SK-N-SH treated with all-trans-retinoic acid at 6 μM for 48 hours (cell line): ENCODE measurements around the gene CD180.

Source experiments
- ARNTL ChIP-seq: fragments of 450-650 bp; formaldehyde crosslinking; IDR thresholded peaks from 2 replicates; pipeline ENCODE4 v1.5.0; 2020; ENCODE audit warnings: low read depth, mild to moderate bottlenecking, moderate library complexity, borderline replicate concordance
- BACH2 ChIP-seq: fragments of 250-450 bp; sonication (Bioruptor Pico); IDR thresholded peaks from 2 replicates; pipeline ENCODE4 v1.9.0; 2021; ENCODE audit warnings: mild to moderate bottlenecking, borderline replicate concordance
- CREB5 ChIP-seq: fragments of 250-450 bp; sonication (Bioruptor Pico); IDR thresholded peaks from 2 replicates; pipeline ENCODE4 v1.5.1; 2020; ENCODE audit warnings: low read depth, mild to moderate bottlenecking, moderate library complexity
- PPARA ChIP-seq: fragments of 250-450 bp; sonication (Bioruptor Pico); IDR thresholded peaks from 2 replicates; pipeline ENCODE4 v1.5.0; 2020; ENCODE audit warnings: mild to moderate bottlenecking, borderline replicate concordance
- ZFP3 ChIP-seq: fragments of 250-450 bp; sonication (Bioruptor Pico); IDR thresholded peaks from 2 replicates; pipeline ENCODE4 v1.5.0; 2020; ENCODE audit warnings: mild to moderate bottlenecking, moderate library complexity
- TF ChIP-seq, protein P1 (sequence below): fragments of 250-450 bp; sonication (Bioruptor Pico); IDR thresholded peaks from 2 replicates; pipeline ENCODE4 v1.8.0; 2020; ENCODE audit warnings: mild to moderate bottlenecking, moderate library complexity, borderline replicate concordance

GRCh38 chr5:67183859-67184258 is 12.7 kb downstream of the CD180 start:
- TF ChIP-seq, protein P1, sequence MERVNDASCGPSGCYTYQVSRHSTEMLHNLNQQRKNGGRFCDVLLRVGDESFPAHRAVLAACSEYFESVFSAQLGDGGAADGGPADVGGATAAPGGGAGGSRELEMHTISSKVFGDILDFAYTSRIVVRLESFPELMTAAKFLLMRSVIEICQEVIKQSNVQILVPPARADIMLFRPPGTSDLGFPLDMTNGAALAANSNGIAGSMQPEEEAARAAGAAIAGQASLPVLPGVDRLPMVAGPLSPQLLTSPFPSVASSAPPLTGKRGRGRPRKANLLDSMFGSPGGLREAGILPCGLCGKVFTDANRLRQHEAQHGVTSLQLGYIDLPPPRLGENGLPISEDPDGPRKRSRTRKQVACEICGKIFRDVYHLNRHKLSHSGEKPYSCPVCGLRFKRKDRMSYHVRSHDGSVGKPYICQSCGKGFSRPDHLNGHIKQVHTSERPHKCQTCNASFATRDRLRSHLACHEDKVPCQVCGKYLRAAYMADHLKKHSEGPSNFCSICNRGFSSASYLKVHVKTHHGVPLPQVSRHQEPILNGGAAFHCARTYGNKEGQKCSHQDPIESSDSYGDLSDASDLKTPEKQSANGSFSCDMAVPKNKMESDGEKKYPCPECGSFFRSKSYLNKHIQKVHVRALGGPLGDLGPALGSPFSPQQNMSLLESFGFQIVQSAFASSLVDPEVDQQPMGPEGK (CRISPR knock-in tag), result no peak
- TF ChIP-seq ZFP3 (CRISPR knock-in tag) (no peak), BACH2 (CRISPR knock-in tag) (no peak), ARNTL (CRISPR knock-in tag) (no peak), CREB5 (CRISPR knock-in tag) (no peak), PPARA (CRISPR knock-in tag) (no peak)
